Effector CD8-positive, alpha-beta T cell (primary cell): ENCODE measurements around the gene TIRAP.
"Not testable (repeated sequence)": the region's sequence is repeated elsewhere in the genome, so short reads cannot be mapped to it uniquely, and the experiment has no call there.

ENCODE experiments used
- DNase-seq: peaks from one replicate; lab custom pipeline; 2025; lab: John Stamatoyannopoulos, UW

The TIRAP gene

GRCh38 chr11:126284829-126285228, 1.9 kb downstream of the TIRAP start:
- peak; percentile 56 for DNase-seq

DNA sequence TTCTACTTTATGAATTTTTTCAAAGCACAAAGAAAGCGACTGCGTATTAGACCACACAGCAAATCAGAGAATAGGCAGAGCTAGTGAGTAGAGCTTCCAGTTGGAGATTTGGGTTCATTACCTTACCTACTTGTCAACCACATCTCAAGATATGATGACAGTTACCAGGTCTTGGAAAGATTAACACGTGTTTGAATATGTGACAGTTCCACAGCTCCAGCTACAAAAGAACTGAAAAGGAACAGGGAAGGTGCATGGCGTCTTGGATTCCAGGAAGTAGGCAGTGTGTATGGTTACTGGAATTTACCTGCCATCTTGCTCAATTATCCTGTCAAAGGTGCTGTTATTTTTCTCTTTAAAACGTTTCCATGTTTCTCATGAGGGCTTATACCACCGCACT, 5.3 kb downstream of the TIRAP start:
- no peak for DNase-seq

- no peak for DNase-seq
Measured at GRCh38 chr11:126290887-126291286, 8.0 kb downstream of the TIRAP start.

GRCh38 chr11:126293726-126294125, 10.8 kb downstream of the TIRAP start:
- DNase-seq, result no peak

DNA sequence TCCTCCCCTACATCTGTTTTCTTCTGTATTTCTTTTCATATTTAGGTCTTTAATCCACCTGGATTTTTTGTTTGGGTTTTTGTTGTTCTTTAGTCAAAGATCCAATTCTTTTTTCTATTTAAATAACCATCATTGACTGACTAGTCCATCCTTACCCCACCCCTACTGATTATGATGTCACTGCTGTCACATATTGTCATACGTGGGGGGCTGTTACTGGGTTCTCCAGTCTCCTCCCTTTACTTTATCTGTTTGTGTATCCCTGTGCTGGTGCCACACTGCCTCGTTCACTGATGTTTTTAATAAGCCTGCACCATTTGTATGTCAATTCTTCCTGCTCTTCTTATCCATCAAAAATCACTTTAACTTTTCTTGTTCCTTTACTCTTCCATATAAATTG, 14.1 kb downstream of the TIRAP start:
- DNase-seq, result no peak

GRCh38 chr11:126303623-126304456, 20.9 kb downstream of the TIRAP start, which contains the start of gene DCPS:
TSS of gene DCPS (plus strand) at chr11:126304060. CDS start at chr11:126304081, 21 bp downstream.
- peak; percentile 74 for DNase-seq

GRCh38 chr11:126304457-126305075, 21.7 kb downstream of the TIRAP start:
- DNase-seq, result no peak

DNA sequence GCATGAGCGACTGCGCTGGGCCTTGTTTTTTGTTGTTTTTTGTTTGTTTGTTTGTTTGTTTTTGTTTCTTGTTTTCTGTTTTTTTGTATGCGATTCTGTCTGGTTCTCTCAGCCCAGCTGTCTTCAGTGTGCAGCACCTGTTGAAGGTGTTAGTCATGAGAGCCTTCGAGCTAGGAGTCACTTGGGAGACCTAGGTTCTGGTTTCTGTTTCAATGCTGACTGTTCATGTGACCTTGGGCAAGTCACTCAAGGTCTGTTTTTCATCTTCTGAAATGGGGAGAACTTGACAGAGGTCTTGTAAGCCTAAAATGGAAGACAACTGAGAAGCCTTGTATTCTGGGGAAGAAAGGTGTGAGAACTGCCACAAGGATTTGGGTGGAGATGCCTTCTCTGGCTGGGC, 22.8 kb downstream of the TIRAP start:
- no peak for DNase-seq

- no peak for DNase-seq
Measured at GRCh38 chr11:126307706-126308105, 24.8 kb downstream of the TIRAP start.

DNA sequence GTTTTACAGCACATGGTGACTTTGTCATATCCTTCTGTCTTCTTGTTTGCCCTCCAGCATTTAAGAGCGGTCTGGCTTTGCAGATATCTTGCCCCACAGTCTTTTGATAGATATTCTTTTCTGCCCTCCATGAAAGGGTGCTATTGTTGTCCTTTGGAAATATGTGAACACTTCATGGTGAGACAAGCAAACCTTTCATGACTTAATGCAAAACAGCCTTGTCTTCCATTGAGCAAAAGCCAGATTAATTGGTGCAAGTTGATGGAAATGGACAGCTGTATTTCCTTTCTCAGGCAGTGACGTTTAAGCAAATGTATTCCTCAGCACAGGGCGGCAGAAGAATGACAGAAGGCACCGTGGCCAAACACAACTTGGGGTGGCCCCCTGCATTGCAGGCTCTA, 25.4 kb downstream of the TIRAP start:
- no peak for DNase-seq

DNA sequence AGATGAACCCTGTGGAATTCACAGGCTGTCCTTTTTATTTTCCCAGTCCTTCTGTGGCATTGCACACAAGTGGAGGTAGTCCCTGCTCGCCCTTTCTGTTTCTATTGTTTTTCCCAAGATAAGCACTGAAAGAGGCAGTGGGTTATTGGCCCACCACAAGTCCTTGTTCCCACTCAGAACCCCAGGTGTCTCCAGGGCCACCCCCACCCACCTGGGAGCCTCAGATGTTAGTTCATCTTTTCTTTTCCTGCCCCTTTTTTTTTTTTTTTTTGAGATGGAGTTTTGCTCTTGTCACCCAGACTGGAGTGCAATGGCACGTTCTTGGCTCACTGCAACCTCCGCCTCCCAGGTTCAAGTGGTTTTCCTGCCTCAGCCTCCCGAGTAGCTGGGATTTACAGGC, 25.9 kb downstream of the TIRAP start:
- not testable (repeated sequence) for DNase-seq

DNA sequence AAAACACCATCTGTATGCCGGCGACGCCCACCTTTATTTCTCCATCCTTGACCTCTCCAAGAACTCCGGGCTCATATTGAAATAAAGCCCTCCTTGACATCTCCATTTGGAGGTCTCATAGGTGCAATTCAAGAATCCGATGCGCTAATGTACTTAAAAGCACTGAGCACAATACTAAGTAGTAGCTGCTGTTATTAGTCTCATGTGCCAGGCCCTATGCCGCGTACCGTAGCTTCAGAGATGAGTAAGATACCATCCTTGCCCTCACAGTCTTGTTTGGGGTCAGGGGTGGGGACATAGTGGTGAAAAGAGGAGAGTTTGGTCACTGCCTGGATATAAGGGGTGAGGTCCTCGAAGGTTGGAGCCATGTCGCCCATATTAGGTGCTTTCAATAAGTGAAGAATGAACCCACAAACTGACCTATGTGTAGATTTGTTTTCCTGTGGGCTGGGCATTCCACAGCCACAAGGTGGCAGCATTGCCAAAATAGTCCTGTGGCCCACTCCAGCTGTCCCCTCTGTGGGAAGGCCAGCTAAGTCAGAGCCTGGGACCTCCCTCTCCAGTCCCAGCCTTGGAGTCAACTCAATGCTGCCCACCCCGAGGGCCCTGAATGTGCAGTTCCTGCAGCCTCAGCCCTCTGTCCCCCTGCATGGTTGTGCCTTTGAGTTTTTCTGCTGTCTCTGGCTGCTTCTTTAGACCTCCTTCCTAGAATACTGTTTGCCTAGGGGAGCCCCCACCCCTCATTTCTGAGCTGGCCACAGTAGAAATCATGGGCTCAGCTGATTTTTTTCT, 27.5 kb downstream of the TIRAP start:
- peak; percentile 21 for DNase-seq

- DNase-seq, result no peak
Measured at GRCh38 chr11:126310992-126311310, 28.1 kb downstream of the TIRAP start.

DNA sequence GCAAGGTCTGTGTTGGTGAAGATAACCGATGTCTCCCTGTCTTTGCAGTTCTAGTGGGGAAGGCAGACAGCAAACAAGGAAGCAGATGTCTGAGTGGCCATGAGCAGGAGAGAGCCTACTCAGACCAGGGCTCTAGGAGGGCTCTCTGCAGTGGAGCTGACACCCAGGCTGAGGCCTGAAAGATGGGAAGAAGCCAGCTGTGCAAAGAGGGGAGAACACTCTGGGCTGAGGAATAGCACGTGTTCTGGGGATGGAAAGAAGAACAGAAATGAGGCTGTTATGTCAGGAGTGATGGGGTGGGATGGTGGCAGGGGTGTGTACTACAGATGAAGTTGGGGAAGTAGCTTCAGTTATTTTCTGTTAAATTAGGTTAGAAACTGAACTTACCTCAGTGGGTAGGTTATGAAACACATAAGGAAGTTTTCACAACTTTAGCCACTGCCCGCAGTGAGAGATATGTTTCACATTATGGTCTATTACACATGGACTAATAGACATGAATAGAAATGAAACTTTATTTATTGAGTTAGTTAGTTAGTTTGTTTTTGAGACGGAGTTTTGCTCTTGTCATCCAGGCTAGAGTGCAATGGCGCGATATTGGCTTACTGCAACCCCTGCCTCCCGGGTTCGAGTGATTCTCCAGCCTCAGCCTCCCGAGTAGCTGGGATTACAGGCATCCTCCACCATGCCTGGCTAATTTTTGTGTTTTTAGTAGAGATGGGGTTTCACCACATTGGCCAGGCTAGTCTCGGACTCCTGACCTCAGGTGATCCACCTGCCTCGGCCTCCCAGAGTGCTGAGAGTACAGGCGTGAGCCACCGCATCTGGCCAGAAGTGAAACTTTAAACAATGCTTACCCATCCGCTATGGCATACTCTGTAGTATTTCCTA, 28.8 kb downstream of the TIRAP start:
- no peak for DNase-seq

DNA sequence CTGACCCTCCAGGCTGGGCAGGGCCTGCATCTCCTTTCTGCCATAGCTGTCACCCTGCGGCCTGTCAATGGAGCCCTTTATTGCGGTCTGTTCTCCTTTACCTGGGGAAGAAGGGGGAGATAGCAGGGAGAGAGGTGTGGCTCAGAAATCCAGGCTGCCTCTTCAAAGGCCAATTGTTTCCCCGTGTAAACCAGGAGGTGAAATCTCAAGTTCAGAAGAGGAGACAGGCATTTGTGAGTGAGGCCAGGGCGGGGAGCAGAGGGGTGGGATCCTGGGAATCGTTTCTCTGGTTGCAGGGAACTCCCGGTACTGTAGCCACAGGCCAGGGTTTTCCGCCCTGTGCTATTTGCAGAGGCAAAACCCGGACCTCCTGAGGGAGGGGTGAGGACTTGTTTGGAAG, 30.1 kb downstream of the TIRAP start:
- DNase-seq, result no peak

DNA sequence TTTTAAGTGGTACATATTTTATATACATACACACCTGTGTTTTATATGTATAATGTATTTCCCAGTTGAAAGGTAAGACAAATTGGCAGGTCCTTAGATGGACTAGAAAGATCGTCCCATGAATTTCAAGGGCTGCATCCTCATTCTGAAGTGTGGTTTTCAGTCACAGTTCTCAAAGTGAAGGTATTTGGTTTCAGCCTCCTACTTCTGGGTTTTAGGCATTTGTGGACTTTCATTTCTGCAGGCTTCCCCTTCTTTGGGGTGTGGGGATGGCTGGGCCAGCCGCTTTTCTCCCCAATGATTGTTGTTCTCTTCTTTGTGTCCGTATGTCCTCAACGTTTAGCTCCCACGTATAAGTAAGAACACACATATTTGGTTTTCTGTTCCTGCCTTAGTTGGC, 30.9 kb downstream of the TIRAP start:
- no peak for DNase-seq

DNA sequence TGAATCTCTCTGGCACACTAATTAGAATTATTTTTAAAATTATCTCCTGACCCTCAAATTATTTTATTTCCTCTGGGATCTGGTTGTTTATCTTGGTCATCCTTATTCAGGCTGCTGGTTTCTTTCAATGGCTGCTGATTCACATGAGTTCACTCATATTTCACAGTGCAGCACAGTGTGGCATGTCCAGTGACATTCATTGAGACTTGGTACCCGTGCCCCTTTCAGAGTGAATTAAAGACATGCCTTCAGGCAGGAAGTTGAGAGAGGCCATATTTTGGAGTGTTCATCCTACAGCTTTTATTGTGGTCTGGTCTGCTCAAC, 34.5 kb downstream of the TIRAP start:
- DNase-seq, result no peak

GRCh38 chr11:126317756-126318573, 35.1 kb downstream of the TIRAP start:
- no peak for DNase-seq

- DNase-seq, result no peak
Measured at GRCh38 chr11:126318574-126319373, 35.9 kb downstream of the TIRAP start.

DNA sequence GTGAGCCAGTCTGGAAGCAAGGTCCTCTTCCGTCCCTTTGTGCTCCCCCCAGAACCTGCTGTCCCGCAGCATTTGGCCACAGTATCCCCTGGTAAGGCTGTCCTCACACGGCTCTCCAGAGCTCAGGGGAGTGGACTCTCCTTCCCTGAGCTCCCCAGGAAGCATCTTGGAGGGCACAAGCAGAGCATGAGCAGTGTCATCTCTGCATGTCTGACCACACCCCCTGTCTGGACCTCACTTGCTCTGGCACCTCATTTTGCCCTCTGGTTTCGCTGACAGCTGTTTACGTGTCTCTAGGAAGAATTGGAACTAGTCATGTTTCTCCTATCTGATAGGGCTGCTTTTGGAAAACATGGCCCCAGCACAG, 36.5 kb downstream of the TIRAP start:
- DNase-seq, result no peak
